Measurements from ENCODE around the gene GZF1.

DNA sequence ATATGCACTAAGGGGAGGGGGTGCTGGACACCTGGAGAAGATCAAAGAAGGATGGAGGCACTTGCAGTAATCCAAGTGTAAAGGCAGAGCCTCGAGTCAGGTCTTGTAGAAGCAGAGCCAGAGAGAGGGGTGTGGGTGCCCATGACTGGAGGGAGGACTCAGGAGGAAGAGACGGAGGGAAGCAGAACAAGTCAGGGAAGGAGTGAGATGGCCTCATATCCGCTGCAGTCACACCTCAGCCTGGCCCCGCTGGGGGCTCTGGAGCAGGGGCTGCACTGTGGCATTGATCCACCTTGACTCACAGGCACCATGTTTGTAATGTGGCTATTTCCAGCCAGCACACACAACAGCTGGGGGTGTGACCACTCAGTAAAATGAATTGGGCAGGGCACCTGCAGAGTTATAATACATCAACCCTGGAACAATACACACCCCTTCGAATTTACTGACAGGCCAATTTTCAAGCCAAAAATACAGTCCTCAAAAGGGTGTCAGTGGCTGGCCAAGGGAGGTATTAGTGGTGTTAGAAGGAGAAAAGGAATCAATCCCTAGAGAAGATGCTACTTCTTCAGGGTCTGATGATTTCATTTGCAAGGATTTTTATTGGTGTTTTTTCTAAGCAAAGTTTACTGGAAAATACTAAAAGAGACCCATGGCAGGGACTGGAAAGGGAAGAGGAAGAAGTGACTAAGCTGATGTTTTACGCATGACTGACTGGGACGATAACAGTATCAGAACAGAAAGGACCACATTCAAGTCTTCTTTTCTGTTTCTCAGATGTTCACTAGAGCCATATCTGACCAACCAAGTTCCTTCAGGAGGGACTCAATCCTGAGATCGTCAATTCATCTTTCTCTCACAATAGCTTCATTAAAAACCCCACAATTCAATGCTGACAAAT lies 30.3 kb upstream of the GZF1 start:
- TF ChIP-seq EP300 (IDR thresholded peaks at IDR 0.05) (no peak), CTCF (IDR thresholded peaks at IDR 0.05) (no peak), POLR2A (IDR thresholded peaks at IDR 0.05) (no peak)

Measured in ovary (tissue), 3 donors.